Transverse colon (tissue), 4 donors: ENCODE results near the gene IKZF1.

Source experiments
- CTCF ChIP-seq, 5 experiments: fragments of 200-600 bp in 3 of 5; fragments of 450-650 bp in 2 of 5; sonication (generic) in 3 of 5; IDR thresholded peaks; 1 replicate in 2 of 5; 2 replicates in 3 of 5; pipeline ENCODE4 v1.5.1; 2016 to 2017; ENCODE audit warnings: antibody characterized with exemption in 5 of 5, inconsistent platforms in 3 of 5, mild to moderate bottlenecking in 2 of 5, moderate library complexity in 1 of 5
- POLR2AphosphoS5 ChIP-seq, 3 donors: sonication (generic); formaldehyde crosslinking; IDR thresholded peaks; one replicate each; pipeline ENCODE4 v1.6.1; 2016; ENCODE audit warnings: antibody characterized with exemption in 3 of 3

- no peak for TF ChIP-seq POLR2AphosphoS5 (IDR thresholded peaks at IDR 0.05)
- TF ChIP-seq CTCF (IDR thresholded peaks at IDR 0.05): no peak
Measured at GRCh38 chr7:50283731-50284130, 20.8 kb upstream of the IKZF1 start.
